ENCODE measurements around the gene CPT1C. TPM values are rescaled to one million over a fixed set of nuclear protein-coding genes. Genes with fewer than 3 reads are reported as not detected.

Gene CPT1C
- total RNA-seq, 4 donors from 2014 or later, result 0.97 to 3.3 (median 1.8) TPM

GRCh38 chr19:49652551-49653465 lies 38.1 kb upstream of the CPT1C start:
- H3K4me3 ChIP-seq (ENCODE audit: low read depth, poor library complexity, severe bottlenecking), result no peak overlapping the region
- 94% methylated on average over 54 to 58 of the region's 58 CpGs for WGBS, 2 donors
- intact Hi-C loops (cut with DNase I; ENCODE audit: low total_unique reads), result no loop called here
- TF ChIP-seq CTCF (IDR thresholded peaks at IDR 0.05) (no peak), POLR2A (IDR thresholded peaks at IDR 0.05) (no peak)
- DNase-seq (ENCODE audit: low spot score in 2 of 2), result no peak

GRCh38 chr19:49653466-49653806 lies 37.5 kb upstream of the CPT1C start:
- H3K4me3 ChIP-seq (ENCODE audit: low read depth, poor library complexity, severe bottlenecking), result no peak overlapping the region
- intact Hi-C loops (cut with DNase I; ENCODE audit: low total_unique reads), result no loop called here
- DNase-seq (ENCODE audit: low spot score in 2 of 2), result no peak
- WGBS, 2 donors, result 88 to 94% methylated on average over 11 to 13 of the region's 13 CpGs
- TF ChIP-seq CTCF (IDR thresholded peaks at IDR 0.05) (no peak), POLR2A (IDR thresholded peaks at IDR 0.05) (no peak)

GRCh38 chr19:49654581-49654980 lies 36.3 kb upstream of the CPT1C start:
- intact Hi-C loops (cut with DNase I; ENCODE audit: low total_unique reads), result no loop called here
- TF ChIP-seq CTCF (IDR thresholded peaks at IDR 0.05), result no peak
- no peak for TF ChIP-seq POLR2A (IDR thresholded peaks at IDR 0.05)
- no peak overlapping the region for H3K4me3 ChIP-seq (ENCODE audit: low read depth, poor library complexity, severe bottlenecking)
- DNase-seq (ENCODE audit: low spot score in 2 of 2), result no peak
- WGBS, 2 donors, result 86 to 93% methylated on average over 10 of the region's 10 CpGs

- TF ChIP-seq POLR2A (IDR thresholded peaks at IDR 0.05), result no peak
- TF ChIP-seq CTCF (IDR thresholded peaks at IDR 0.05), result no peak
- no peak for DNase-seq (ENCODE audit: low spot score in 2 of 2)
- 90% methylated on average over 23 of the region's 23 CpGs for WGBS, 2 donors
Observed at GRCh38 chr19:49655570-49656455, 35.1 kb upstream of the CPT1C start.

GRCh38 chr19:49656456-49657109 lies 34.3 kb upstream of the CPT1C start:
- H3K4me3 ChIP-seq (ENCODE audit: low read depth, poor library complexity, severe bottlenecking), result no peak overlapping the region
- intact Hi-C loops (cut with DNase I; ENCODE audit: low total_unique reads), result no loop called here
- TF ChIP-seq POLR2A (IDR thresholded peaks at IDR 0.05), result no peak
- TF ChIP-seq CTCF (IDR thresholded peaks at IDR 0.05), result no peak
- WGBS, 2 donors, result 86 to 94% methylated on average over 12 to 16 of the region's 17 CpGs
- no peak for DNase-seq (ENCODE audit: low spot score in 2 of 2)

More at GRCh38 chr19:49655570-49656455, 35.1 kb upstream of the CPT1C start:
- intact Hi-C loops (cut with DNase I; ENCODE audit: low total_unique reads), result no loop called here
- no peak overlapping the region for H3K4me3 ChIP-seq (ENCODE audit: low read depth, poor library complexity, severe bottlenecking)

Data from lower leg skin (tissue), 4 donors.